ENCODE data around the gene PPA2.
A peak's percentile ranks its signal among the peaks of the same experiment; 100 is the strongest.
"Not testable (repeated sequence)": the region's sequence is repeated elsewhere in the genome, so short reads cannot be mapped to it uniquely, and the experiment has no call there.

PPA2 gene

GRCh38 chr4:105471566-105472176 is 2.2 kb downstream of the PPA2 start:
- peak; percentile 71 to 83 for DNase-seq (ENCODE audit: low spot score in 2 of 2)
- no peaks in the 10 kb centered on the region for H3K9me3 ChIP-seq
- H3K4me3 ChIP-seq: peak overlapping the region; percentile 93
- peaks cover 6% of the 10 kb centered on the region for H3K4me1 ChIP-seq
- H3K36me3 ChIP-seq (replicated peaks): peaks cover 8% of the 10 kb centered on the region
- no peaks in the 10 kb centered on the region for H3K27me3 ChIP-seq (ENCODE audit: low read depth)
- in situ Hi-C loops (cut with MboI; ENCODE audit: low sequenced_read_pairs): loop anchor here (5.0 to 25.0 kb wide), 2 partner anchors 329 to 584 kb away; no protein-coding TSS in a partner anchor

GRCh38 chr4:105470766-105471165 is 3.1 kb downstream of the PPA2 start:
- H3K4me3 ChIP-seq: no peak overlapping the region
- H3K4me1 ChIP-seq: peaks cover 6% of the 10 kb centered on the region
- in situ Hi-C loops (cut with MboI; ENCODE audit: low sequenced_read_pairs): loop anchor here (5.0 to 25.0 kb wide), 2 partner anchors 328 to 583 kb away; no protein-coding TSS in a partner anchor
- peaks cover 11% of the 10 kb centered on the region for H3K36me3 ChIP-seq (replicated peaks)
- H3K27me3 ChIP-seq (ENCODE audit: low read depth): no peaks in the 10 kb centered on the region
- no peak for DNase-seq (ENCODE audit: low spot score in 2 of 2)
- H3K9me3 ChIP-seq: no peaks in the 10 kb centered on the region

GRCh38 chr4:105469736-105470135 is 4.1 kb downstream of the PPA2 start:
- in situ Hi-C loops (cut with MboI; ENCODE audit: low sequenced_read_pairs): loop anchor here (5.0 to 25.0 kb wide), 2 partner anchors 327 to 582 kb away; no protein-coding TSS in a partner anchor
- H3K4me1 ChIP-seq: peaks cover 6% of the 10 kb centered on the region
- no peaks in the 10 kb centered on the region for H3K27me3 ChIP-seq (ENCODE audit: low read depth)
- H3K36me3 ChIP-seq (replicated peaks): peaks cover 11% of the 10 kb centered on the region
- peaks cover 2% of the 10 kb centered on the region; the same call in 1 of the 2 replicates for H3K9me3 ChIP-seq
- no peak overlapping the region for H3K4me3 ChIP-seq
- no peak for DNase-seq (ENCODE audit: low spot score in 2 of 2)

GRCh38 chr4:105466580-105466979 is 7.3 kb downstream of the PPA2 start:
- peaks cover 2% of the 10 kb centered on the region; the same call in 1 of the 2 replicates for H3K9me3 ChIP-seq
- no peaks in the 10 kb centered on the region for H3K27me3 ChIP-seq (ENCODE audit: low read depth)
- no peak for DNase-seq (ENCODE audit: low spot score in 2 of 2)
- H3K36me3 ChIP-seq (replicated peaks): peaks cover 11% of the 10 kb centered on the region
- H3K4me1 ChIP-seq: peaks cover 6% of the 10 kb centered on the region
- no peak overlapping the region for H3K4me3 ChIP-seq
- in situ Hi-C loops (cut with MboI; ENCODE audit: low sequenced_read_pairs): loop anchor here (25.0 kb wide), 1 partner anchor 579 kb away; no protein-coding TSS in a partner anchor

GRCh38 chr4:105464563-105464962 is 9.3 kb downstream of the PPA2 start:
- H3K9me3 ChIP-seq; H3K4me3 ChIP-seq; H3K4me1 ChIP-seq; H3K27me3 ChIP-seq (ENCODE audit: low read depth); DNase-seq (ENCODE audit: low spot score in 2 of 2): not testable (repeated sequence)
- peaks cover 11% of the 10 kb centered on the region for H3K36me3 ChIP-seq (replicated peaks)
- in situ Hi-C loops (cut with MboI; ENCODE audit: low sequenced_read_pairs): loop anchor here (25.0 kb wide), 1 partner anchor 577 kb away; no protein-coding TSS in a partner anchor

- DNase-seq (ENCODE audit: low spot score in 2 of 2): no peak
- H3K9me3 ChIP-seq: peaks cover 2% of the 10 kb centered on the region; the same call in 1 of the 2 replicates
- peaks cover 9% of the 10 kb centered on the region; the same call in 1 of the 2 replicates for H3K36me3 ChIP-seq (replicated peaks)
- no peaks in the 10 kb centered on the region for H3K27me3 ChIP-seq (ENCODE audit: low read depth)
- H3K4me3 ChIP-seq: no peak overlapping the region
- H3K4me1 ChIP-seq: peaks cover 4% of the 10 kb centered on the region
- in situ Hi-C loops (cut with MboI; ENCODE audit: low sequenced_read_pairs): loop anchor here (25.0 kb wide), 1 partner anchor 575 kb away; no protein-coding TSS in a partner anchor
Measured at GRCh38 chr4:105462576-105462975, 11.3 kb downstream of the PPA2 start.

- DNase-seq (ENCODE audit: low spot score in 2 of 2): no peak
- H3K4me3 ChIP-seq: no peak overlapping the region
- H3K36me3 ChIP-seq (replicated peaks): peaks cover 5% of the 10 kb centered on the region; the same call in 1 of the 2 replicates
- H3K9me3 ChIP-seq: peaks cover 2% of the 10 kb centered on the region; the same call in 1 of the 2 replicates
- in situ Hi-C loops (cut with MboI; ENCODE audit: low sequenced_read_pairs): loop anchor here (25.0 kb wide), 1 partner anchor 575 kb away; no protein-coding TSS in a partner anchor
- H3K27me3 ChIP-seq (ENCODE audit: low read depth): no peaks in the 10 kb centered on the region
- peaks cover 4% of the 10 kb centered on the region for H3K4me1 ChIP-seq
Measured at GRCh38 chr4:105461621-105462382, 12.1 kb downstream of the PPA2 start.

- in situ Hi-C loops (cut with MboI; ENCODE audit: low sequenced_read_pairs): loop anchor here (25.0 kb wide), 1 partner anchor 574 kb away; no protein-coding TSS in a partner anchor
- Histone ChIP-seq H3K4me1 (peaks cover 4% of the 10 kb centered on the region), H3K36me3 (replicated peaks) (no peaks in the 10 kb centered on the region; the same call in 1 of the 2 replicates), H3K4me3 (no peak overlapping the region), H3K9me3 (peaks cover 2% of the 10 kb centered on the region; the same call in 1 of the 2 replicates), H3K27me3 (ENCODE audit: low read depth) (no peaks in the 10 kb centered on the region)
- no peak for DNase-seq (ENCODE audit: low spot score in 2 of 2)
Measured at GRCh38 chr4:105461221-105461620, 12.6 kb downstream of the PPA2 start.

- in situ Hi-C loops (cut with MboI; ENCODE audit: low sequenced_read_pairs): loop anchor here (25.0 kb wide), 1 partner anchor 573 kb away; no protein-coding TSS in a partner anchor
- H3K4me1 ChIP-seq: peaks cover 4% of the 10 kb centered on the region
- no peak for DNase-seq (ENCODE audit: low spot score in 2 of 2)
- no peaks in the 10 kb centered on the region for H3K27me3 ChIP-seq (ENCODE audit: low read depth)
- H3K36me3 ChIP-seq (replicated peaks): peaks cover 4% of the 10 kb centered on the region; the same call in 1 of the 2 replicates
- peaks cover 2% of the 10 kb centered on the region; the same call in 1 of the 2 replicates for H3K9me3 ChIP-seq
- no peak overlapping the region for H3K4me3 ChIP-seq
Measured at GRCh38 chr4:105460306-105460705, 13.6 kb downstream of the PPA2 start.

GRCh38 chr4:105458541-105458940 is 15.3 kb downstream of the PPA2 start:
- H3K27me3 ChIP-seq (ENCODE audit: low read depth); H3K4me3 ChIP-seq; H3K4me1 ChIP-seq; H3K9me3 ChIP-seq; H3K36me3 ChIP-seq (replicated peaks); DNase-seq (ENCODE audit: low spot score in 2 of 2): not testable (repeated sequence)
- in situ Hi-C loops (cut with MboI; ENCODE audit: low sequenced_read_pairs): loop anchor here (25.0 kb wide), 1 partner anchor 571 kb away; no protein-coding TSS in a partner anchor

GRCh38 chr4:105458001-105458400 is 15.9 kb downstream of the PPA2 start:
- Histone ChIP-seq H3K27me3 (ENCODE audit: low read depth) (no peaks in the 10 kb centered on the region), H3K4me1 (peaks cover 4% of the 10 kb centered on the region), H3K9me3 (no peaks in the 10 kb centered on the region), H3K36me3 (replicated peaks) (peaks cover 4% of the 10 kb centered on the region; the same call in 1 of the 2 replicates), H3K4me3 (no peak overlapping the region)
- no peak for DNase-seq (ENCODE audit: low spot score in 2 of 2)
- in situ Hi-C loops (cut with MboI; ENCODE audit: low sequenced_read_pairs): loop anchor here (25.0 kb wide), 1 partner anchor 571 kb away; no protein-coding TSS in a partner anchor

GRCh38 chr4:105455998-105456397 is 17.9 kb downstream of the PPA2 start:
- in situ Hi-C loops (cut with MboI; ENCODE audit: low sequenced_read_pairs): loop anchor here (25.0 kb wide), 1 partner anchor 569 kb away; no protein-coding TSS in a partner anchor
- peaks cover 4% of the 10 kb centered on the region for H3K36me3 ChIP-seq (replicated peaks)
- no peaks in the 10 kb centered on the region for H3K27me3 ChIP-seq (ENCODE audit: low read depth)
- H3K4me3 ChIP-seq: no peak overlapping the region
- no peak for DNase-seq (ENCODE audit: low spot score in 2 of 2)
- H3K4me1 ChIP-seq: peaks cover 4% of the 10 kb centered on the region
- no peaks in the 10 kb centered on the region for H3K9me3 ChIP-seq

GRCh38 chr4:105455182-105455581 is 18.7 kb downstream of the PPA2 start:
- no peaks in the 10 kb centered on the region for H3K27me3 ChIP-seq (ENCODE audit: low read depth)
- peaks cover 4% of the 10 kb centered on the region for H3K36me3 ChIP-seq (replicated peaks)
- in situ Hi-C loops (cut with MboI; ENCODE audit: low sequenced_read_pairs): loop anchor here (25.0 kb wide), 1 partner anchor 568 kb away; no protein-coding TSS in a partner anchor
- peaks cover under 1% of the 10 kb centered on the region for H3K4me1 ChIP-seq
- no peaks in the 10 kb centered on the region for H3K9me3 ChIP-seq
- H3K4me3 ChIP-seq: no peak overlapping the region
- no peak for DNase-seq (ENCODE audit: low spot score in 2 of 2)

Measured in HAP-1 (cell line).